NCI-H345 treated with DMSO at 0.1 percent for 48 hours (cell line): Measurements from ENCODE around the gene MAP1A.

Source experiments
- DNase-seq: peaks from one replicate; lab custom pipeline; 2025; ENCODE audit not compliant: unreplicated experiment; lab: John Stamatoyannopoulos, UW

Gene MAP1A

DNA sequence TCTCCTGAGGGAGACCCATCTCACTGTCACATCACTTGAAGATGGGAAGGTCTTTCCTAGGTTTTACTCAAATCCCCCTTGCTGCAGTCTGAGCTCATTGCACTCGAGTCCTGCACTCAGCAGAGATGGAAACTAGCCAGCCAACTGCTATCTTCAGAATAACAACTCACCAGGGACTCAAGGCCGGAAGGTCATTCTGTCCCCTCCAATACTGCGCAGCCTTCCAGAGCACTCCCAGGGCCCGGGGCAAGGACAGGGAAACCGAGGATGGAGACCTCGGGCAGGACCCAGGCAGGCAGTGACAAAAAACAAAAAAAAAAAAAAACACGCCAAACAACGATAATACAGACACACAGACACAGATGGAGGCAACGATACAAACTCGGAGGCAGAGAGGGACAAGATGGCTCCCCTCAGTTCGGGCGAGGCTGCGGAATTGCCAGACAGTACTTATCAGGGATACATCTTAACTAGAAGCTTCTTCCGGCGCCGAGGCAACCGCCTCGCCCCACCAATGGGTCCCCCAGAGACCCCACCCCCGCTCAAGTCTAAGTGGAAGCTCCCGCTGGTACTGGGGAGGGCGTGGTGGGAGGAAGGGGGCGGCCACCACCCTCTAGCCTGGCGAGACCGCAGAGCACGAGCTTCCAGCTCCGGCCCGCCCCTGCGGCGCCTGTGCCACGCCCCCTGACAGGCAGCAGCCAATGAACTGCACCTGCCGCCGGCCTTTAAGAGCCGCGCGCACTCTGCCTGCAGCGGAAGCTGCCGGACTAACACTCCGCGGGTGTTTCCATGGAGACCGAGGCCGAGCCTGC lies 7.0 kb upstream of the MAP1A start:
- DNase-seq, result peak; percentile 92

GRCh38 chr15:43511012-43511885 lies 6.2 kb upstream of the MAP1A start:
- no peak for DNase-seq

DNA sequence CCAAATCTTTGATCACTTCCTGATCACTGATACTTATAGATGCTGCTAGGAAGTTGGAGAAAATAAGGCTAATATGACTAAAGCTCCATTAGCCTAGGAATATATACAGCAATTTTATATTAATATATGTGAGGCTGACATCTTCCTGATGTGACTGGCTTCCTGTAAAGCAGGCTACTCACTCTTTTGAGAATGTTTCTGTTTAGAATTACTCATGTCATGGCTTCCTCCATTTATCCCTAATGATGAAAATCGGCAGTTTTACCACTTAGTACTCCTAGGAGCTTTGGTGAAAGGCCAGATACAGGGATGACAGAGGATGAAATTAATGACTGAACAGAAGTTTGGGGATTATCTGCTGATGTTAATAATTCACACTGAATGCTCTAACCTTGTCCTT lies 3.9 kb upstream of the MAP1A start:
- DNase-seq, result no peak

DNA sequence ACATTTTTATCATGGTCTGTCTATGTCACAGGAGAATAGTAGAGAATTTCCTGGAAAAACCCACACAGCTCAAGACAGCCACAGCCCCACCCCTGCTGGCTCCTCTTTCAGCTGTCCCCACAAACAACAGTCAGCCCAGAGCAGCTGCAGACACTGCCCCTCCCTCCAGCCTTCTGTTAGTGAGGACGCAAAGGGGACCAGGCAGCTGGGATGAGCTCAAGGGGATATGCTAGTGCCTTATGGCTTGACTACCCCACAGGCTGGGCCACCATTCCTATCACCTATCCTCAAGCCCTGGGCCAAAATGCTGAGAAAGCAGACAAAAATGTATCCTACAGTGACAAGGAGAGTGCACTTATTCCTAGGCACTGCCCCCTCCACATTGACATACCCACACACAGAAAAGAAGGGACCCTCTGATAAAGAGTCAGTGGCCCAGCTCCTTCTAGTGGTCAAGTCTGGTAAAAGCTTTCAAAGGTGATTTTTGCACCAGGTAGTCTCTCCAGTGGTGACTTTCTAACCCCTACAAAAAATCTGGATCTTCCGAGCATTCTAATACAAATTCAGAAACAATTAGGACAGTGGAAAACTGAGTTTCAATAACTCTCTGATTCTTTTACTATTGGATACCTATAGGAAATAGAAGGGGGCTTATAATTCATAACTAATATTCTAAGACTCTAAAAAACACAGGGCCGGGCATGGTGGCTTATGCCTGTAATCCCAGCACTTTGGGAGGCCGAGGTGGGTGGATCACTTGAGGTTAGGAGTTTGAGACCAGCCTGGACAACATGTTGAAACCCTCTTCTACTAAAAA lies 3.0 kb upstream of the MAP1A start:
- DNase-seq, result no peak

GRCh38 chr15:43515741-43516140 lies 1.7 kb upstream of the MAP1A start:
- no peak for DNase-seq

- DNase-seq, result no peak
These were observed 1.2 kb upstream of the MAP1A start for GRCh38 chr15:43516185-43516584.

GRCh38 chr15:43516801-43517353 lies 531 bp upstream of the MAP1A start:
- DNase-seq, result no peak

DNA sequence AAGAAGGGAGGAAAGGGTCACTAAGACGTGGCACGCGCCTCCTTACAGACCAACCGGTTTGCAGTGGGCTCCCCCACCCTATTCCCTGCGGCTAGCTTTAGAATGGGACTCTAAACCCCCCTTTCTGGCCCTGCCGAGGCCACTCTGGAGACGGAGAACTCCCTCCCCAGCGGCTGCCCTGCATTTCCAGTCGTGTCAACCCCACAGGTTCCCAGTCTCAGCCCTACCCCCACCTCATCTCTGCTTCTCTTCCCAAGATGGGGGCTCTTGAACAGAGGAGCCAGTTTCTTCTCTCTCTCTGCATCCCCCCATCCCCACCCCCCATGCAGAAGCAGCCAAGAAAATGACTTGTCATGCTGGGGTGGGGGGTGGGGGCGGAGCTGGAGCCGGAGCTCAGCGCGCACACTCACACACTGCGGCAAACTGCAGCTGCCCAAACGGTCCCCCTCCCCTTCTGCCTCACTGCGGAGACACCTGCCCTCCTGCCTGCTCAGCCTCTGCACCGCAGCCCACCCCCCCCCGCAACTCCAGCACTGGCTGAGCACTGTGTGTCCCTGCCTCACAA lies 871 bp downstream of the MAP1A start:
- DNase-seq, result peak; percentile 34

DNA sequence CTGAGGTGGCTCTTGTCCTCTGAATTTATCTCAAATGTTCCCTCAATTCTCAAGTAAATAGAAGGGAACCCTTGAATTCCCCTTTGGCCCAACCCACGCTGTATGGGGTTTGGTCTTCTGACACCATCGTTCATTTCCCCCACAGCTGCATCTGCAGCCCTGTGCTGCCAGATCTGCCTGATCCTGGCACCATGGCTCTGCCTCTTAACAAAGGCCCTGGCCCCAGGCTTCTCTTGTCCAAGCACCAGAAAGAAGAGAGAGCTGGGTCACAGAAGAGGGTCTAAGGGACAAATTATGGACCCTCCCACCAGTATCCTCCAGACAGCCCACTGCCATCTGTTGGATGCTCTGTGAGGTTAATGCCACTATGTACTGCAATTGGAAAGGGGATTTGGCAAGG lies 1.8 kb downstream of the MAP1A start:
- no peak for DNase-seq

DNA sequence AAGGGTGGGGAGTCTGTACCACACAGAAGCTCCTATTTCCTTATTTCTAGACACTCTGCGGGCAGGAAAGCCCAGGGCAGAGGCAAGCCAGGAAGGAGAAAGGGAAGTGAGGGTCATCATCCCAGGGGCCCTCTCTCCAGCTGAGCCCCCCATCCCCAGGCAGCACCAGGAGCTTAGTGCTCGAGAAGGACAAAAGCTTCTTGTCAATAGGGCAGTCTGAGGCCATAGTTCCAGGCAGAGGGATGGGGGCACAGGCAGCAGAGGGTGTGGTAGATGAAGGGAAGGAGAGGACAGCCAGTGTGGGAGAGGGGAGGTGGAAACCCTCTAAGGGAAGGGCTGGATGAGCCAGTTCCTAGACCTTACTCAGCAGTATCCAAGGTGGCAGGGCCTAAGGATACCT lies 2.7 kb downstream of the MAP1A start:
- no peak for DNase-seq

GRCh38 chr15:43521419-43521818 lies 4.0 kb downstream of the MAP1A start:
- DNase-seq, result no peak

DNA sequence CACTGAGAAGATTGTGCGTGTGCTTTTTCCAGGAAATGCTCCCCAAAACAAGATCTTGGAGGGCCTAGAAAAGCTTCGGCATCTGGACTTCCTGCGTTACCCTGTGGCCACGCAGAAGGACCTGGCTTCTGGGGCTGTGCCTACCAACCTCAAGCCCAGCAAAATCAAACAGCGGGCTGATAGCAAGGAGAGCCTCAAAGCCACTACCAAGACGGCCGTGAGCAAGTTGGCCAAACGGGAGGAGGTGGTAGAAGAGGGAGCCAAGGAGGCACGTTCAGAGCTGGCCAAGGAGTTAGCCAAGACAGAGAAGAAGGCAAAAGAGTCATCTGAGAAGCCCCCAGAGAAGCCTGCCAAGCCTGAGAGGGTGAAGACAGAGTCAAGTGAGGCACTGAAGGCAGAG lies 4.8 kb downstream of the MAP1A start:
- no peak for DNase-seq

- no peak for DNase-seq
These were observed 6.2 kb downstream of the MAP1A start for GRCh38 chr15:43523646-43524045.

- DNase-seq, result no peak
These were observed 6.9 kb downstream of the MAP1A start for GRCh38 chr15:43524254-43524845.

DNA sequence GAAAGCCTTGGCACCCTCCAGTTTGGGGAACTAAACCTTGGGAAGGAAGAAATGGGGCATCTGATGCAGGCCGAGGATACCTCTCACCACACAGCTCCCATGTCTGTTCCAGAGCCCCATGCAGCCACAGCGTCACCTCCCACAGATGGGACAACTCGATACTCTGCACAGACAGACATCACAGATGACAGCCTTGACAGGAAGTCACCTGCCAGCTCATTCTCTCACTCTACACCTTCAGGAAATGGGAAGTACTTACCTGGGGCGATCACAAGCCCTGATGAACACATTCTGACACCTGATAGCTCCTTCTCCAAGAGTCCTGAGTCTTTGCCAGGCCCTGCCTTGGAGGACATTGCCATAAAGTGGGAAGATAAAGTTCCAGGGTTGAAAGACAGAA lies 7.7 kb downstream of the MAP1A start:
- DNase-seq, result no peak

- DNase-seq, result no peak
These were observed 9.0 kb downstream of the MAP1A start for GRCh38 chr15:43526261-43526930.

GRCh38 chr15:43527016-43527801 lies 9.8 kb downstream of the MAP1A start:
- no peak for DNase-seq

- no peak for DNase-seq
These were observed 10.6 kb downstream of the MAP1A start for GRCh38 chr15:43527802-43528541.
